ENCODE measurements around the gene ZNF605. TPM values are rescaled to one million over a fixed set of nuclear protein-coding genes. Genes with fewer than 3 reads are reported as not detected.
"Not testable (repeated sequence)": the region's sequence is repeated elsewhere in the genome, so short reads cannot be mapped to it uniquely, and the experiment has no call there.

Gene ZNF605
- total RNA-seq, 1 experiment from 2014 or later: 8.1 TPM

DNA sequence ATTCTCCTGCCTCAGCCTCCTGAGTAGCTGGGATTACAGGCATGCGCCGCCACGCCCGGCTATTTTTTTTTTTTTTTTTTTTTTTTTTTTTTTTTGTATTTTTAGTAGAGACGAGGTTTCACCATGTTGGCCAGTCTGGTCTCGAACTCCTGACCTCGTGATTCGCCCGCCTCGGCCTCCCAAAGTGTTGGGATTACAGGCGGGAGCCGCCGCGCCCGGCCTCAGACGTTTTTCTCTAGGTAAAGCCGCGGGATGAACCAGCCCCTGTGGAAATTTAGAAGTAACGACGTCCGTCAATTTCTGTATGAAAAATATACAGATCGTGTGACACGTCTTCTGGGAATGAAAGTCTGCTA, 48.3 kb downstream of the ZNF605 start:
- H3K27ac ChIP-seq (ENCODE audit: low read length); H3K9me3 ChIP-seq (ENCODE audit: low read length); H3K9ac ChIP-seq (ENCODE audit: low read length); H3K27me3 ChIP-seq (ENCODE audit: low read length); H3K4me2 ChIP-seq (ENCODE audit: low read depth, low read length, poor library complexity, severe bottlenecking); DNase-seq; H3K9me2 ChIP-seq (replicated peaks; ENCODE audit: insufficient read depth, low read length); H3K36me3 ChIP-seq (ENCODE audit: insufficient read depth, low read length); H3K4me3 ChIP-seq (ENCODE audit: low read length); H3K4me1 ChIP-seq (ENCODE audit: low read length); H3K79me2 ChIP-seq (ENCODE audit: low read length); H4K20me1 ChIP-seq (ENCODE audit: insufficient read depth, low read depth, low read length); H2AFZ ChIP-seq (ENCODE audit: low read length): not testable (repeated sequence)

GRCh38 chr12:132907216-132907615, 48.9 kb downstream of the ZNF605 start:
- H3K9me2 ChIP-seq (replicated peaks; ENCODE audit: insufficient read depth, low read length): no peaks in the 10 kb centered on the region
- H3K4me2 ChIP-seq (ENCODE audit: low read depth, low read length, poor library complexity, severe bottlenecking): no peak overlapping the region
- no peak overlapping the region for H3K27ac ChIP-seq (ENCODE audit: low read length)
- no peaks in the 10 kb centered on the region for H3K36me3 ChIP-seq (ENCODE audit: insufficient read depth, low read length)
- H2AFZ ChIP-seq (ENCODE audit: low read length): no peak overlapping the region
- no peaks in the 10 kb centered on the region; the same call in 1 of the 2 replicates for H3K4me1 ChIP-seq (ENCODE audit: low read length)
- H3K9ac ChIP-seq (ENCODE audit: low read length): no peak overlapping the region
- peaks cover 9% of the 10 kb centered on the region; the same call in 1 of the 2 replicates for H3K9me3 ChIP-seq (ENCODE audit: low read length)
- no peaks in the 10 kb centered on the region for H3K79me2 ChIP-seq (ENCODE audit: low read length)
- no peaks in the 10 kb centered on the region for H3K27me3 ChIP-seq (ENCODE audit: low read length)
- H3K4me3 ChIP-seq (ENCODE audit: low read length): no peak overlapping the region
- H4K20me1 ChIP-seq (ENCODE audit: insufficient read depth, low read depth, low read length): no peaks in the 10 kb centered on the region
- DNase-seq: no peak

DNA sequence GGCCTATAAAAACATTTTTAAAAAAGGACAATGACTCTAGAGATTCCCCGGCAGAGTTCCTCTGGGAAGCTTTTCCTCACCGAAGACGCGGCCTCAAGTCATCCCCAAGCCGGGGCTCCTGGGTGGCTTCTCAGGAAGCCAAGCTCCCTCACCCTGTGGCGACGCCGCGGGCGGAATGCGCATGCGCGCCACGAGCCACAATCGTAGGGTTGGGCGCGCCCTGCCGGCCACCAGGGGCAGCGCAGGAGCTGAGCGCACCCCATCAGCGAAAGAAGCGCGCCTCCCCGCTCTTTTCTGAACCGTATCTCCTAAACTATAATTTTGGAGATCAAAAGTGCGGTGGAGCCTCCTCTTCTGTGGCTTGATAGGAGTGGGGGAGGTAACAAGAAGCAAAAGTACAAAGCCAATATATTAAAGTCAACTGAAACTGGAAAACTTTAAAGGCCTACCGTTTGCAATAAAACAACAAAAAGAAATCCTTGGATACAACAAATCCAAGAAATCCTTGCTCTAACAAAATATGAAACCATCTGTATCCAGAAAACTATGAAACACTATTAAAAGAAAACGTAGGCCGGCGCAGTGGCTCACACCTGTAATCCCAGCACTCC, 51.3 kb downstream of the ZNF605 start:
- no peaks in the 10 kb centered on the region for H3K79me2 ChIP-seq (ENCODE audit: low read length)
- no peaks in the 10 kb centered on the region for H3K27me3 ChIP-seq (ENCODE audit: low read length)
- H3K9me3 ChIP-seq (ENCODE audit: low read length): no peaks in the 10 kb centered on the region
- H3K27ac ChIP-seq (ENCODE audit: low read length): no peak overlapping the region
- H3K4me2 ChIP-seq (ENCODE audit: low read depth, low read length, poor library complexity, severe bottlenecking): no peak overlapping the region
- H3K4me1 ChIP-seq (ENCODE audit: low read length): no peaks in the 10 kb centered on the region; the same call in 1 of the 2 replicates
- H3K9me2 ChIP-seq (replicated peaks; ENCODE audit: insufficient read depth, low read length): no peaks in the 10 kb centered on the region
- H2AFZ ChIP-seq (ENCODE audit: low read length): no peak overlapping the region
- no peaks in the 10 kb centered on the region for H3K36me3 ChIP-seq (ENCODE audit: insufficient read depth, low read length)
- no peaks in the 10 kb centered on the region for H4K20me1 ChIP-seq (ENCODE audit: insufficient read depth, low read depth, low read length)
- no peak overlapping the region for H3K4me3 ChIP-seq (ENCODE audit: low read length)
- no peak for DNase-seq
- H3K9ac ChIP-seq (ENCODE audit: low read length): no peak overlapping the region

DNA sequence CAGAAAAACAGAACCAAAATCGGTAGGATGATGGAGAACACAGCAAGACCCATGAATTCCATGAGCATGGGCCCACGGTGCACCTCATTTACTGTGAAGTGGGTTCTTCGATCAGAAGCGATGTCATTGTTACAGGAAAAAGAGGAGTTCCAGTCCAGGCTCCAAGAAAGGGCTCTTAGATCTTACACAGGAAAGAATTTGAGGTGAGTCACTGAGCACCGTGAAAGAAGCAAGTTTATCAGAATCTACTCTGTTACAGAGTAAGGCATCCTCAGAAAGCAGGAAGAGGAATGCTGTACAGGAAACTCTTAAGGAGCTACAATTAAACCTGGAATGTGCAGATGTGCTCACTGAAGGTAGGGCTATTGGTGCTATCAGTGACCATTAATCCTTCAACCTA, 57.1 kb downstream of the ZNF605 start:
- Histone ChIP-seq H3K4me2 (ENCODE audit: low read depth, low read length, poor library complexity, severe bottlenecking) (no peak overlapping the region), H3K9me3 (ENCODE audit: low read length) (no peaks in the 10 kb centered on the region), H2AFZ (ENCODE audit: low read length) (no peak overlapping the region)

DNA sequence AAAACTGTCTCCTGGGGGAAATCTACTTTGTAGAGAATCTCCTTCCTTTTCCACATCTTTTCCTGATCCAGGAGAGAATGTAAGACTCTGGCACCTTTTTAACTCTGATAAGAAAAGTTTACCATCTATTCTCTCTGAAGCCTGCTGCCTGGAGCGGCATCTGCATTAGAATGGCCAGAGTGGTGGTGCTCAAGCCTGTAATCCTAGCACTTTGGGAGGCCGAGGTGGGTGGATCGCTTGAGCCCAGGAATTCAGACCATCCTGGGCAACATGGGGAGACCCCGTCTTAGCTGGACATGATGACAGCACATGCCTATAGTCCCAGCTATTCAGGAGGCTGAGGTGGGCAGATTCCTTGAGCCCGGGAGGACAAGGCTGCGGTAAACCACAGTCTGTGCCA, 67.3 kb downstream of the ZNF605 start:
- Histone ChIP-seq H3K4me2 (ENCODE audit: low read depth, low read length, poor library complexity, severe bottlenecking) (no peak overlapping the region), H3K9me3 (ENCODE audit: low read length) (peaks cover 12% of the 10 kb centered on the region), H3K36me3 (ENCODE audit: insufficient read depth, low read length) (0 out of 2 replicates have a peak, but pooled peaks cover 3% of the 10 kb centered on the region), H3K4me1 (ENCODE audit: low read length) (peaks cover 4% of the 10 kb centered on the region), H3K27ac (ENCODE audit: low read length) (no peak overlapping the region), H4K20me1 (ENCODE audit: insufficient read depth, low read depth, low read length) (no peaks in the 10 kb centered on the region), H2AFZ (ENCODE audit: low read length) (no peak overlapping the region), H3K9me2 (replicated peaks; ENCODE audit: insufficient read depth, low read length) (no peaks in the 10 kb centered on the region), H3K79me2 (ENCODE audit: low read length) (no peaks in the 10 kb centered on the region), H3K27me3 (ENCODE audit: low read length) (no peaks in the 10 kb centered on the region), H3K9ac (ENCODE audit: low read length) (no peak overlapping the region), H3K4me3 (ENCODE audit: low read length) (no peak overlapping the region)
- no peak for DNase-seq

More for the DNA sequence above, 57.1 kb downstream of the ZNF605 start:
- DNase-seq: no peak
- no peak overlapping the region for H3K4me3 ChIP-seq (ENCODE audit: low read length)
- no peaks in the 10 kb centered on the region for H3K4me1 ChIP-seq (ENCODE audit: low read length)
- H3K9ac ChIP-seq (ENCODE audit: low read length): no peak overlapping the region
- no peaks in the 10 kb centered on the region for H4K20me1 ChIP-seq (ENCODE audit: insufficient read depth, low read depth, low read length)
- H3K9me2 ChIP-seq (replicated peaks; ENCODE audit: insufficient read depth, low read length): no peaks in the 10 kb centered on the region
- H3K79me2 ChIP-seq (ENCODE audit: low read length): no peaks in the 10 kb centered on the region
- no peaks in the 10 kb centered on the region for H3K27me3 ChIP-seq (ENCODE audit: low read length)
- no peaks in the 10 kb centered on the region for H3K36me3 ChIP-seq (ENCODE audit: insufficient read depth, low read length)
- no peak overlapping the region for H3K27ac ChIP-seq (ENCODE audit: low read length)

DNA sequence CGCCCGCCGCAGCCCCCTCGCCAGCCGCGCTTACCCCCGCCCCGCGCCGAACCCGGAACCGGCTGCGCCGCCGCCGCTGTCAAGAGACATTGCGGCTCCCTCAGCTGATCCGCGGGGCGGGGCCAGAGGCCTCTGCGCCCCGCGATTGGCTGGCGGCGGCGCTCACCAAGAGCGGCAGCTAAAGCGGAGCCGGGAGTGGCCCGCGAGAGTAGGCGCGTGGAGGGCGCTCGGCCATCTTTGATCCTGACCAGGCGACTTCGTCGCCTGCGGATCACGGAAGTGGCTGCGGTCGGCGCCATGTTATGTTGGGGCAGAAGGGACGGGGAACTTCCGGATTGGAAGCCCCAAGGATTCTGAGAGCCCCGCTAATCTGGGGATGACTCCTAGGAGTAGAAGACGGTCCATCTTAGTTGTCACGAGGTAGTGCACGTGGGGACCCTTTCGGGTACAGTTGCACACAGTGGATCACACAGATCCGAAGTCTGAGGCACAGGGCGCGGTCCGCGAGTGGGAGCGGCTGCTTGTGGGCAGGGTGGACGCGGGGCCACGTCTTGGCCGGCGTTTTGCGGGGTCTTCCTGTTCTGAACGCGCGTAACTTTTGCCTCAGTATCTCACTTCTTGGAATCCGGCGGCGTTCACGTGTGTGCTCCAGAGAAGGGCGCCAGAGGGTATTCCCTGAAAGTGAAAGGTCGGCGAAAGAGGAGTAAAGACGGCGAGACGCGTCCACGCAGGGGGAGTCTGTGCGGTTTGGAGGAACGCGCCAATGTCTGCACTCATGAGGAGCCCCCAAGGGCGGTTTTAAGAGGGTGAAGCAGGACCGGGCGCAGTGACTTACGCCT, 68.4 kb downstream of the ZNF605 start, which contains the start of gene CHFR:
TSS of gene CHFR (minus strand) at position 93 of the 839 bp plus-strand sequence. CDS start 277 bp downstream, outside the sequence.
- Histone ChIP-seq H3K36me3 (ENCODE audit: insufficient read depth, low read length) (0 out of 2 replicates have a peak, but pooled peaks cover 3% of the 10 kb centered on the region), H3K4me1 (ENCODE audit: low read length) (peaks cover 4% of the 10 kb centered on the region), H3K4me3 (ENCODE audit: low read length) (peak within 1 kb of the TSS; percentile 64), H3K79me2 (ENCODE audit: low read length) (no peaks in the 10 kb centered on the region), H4K20me1 (ENCODE audit: insufficient read depth, low read depth, low read length) (no peaks in the 10 kb centered on the region), H3K27ac (ENCODE audit: low read length) (no peak within 1 kb of the TSS), H2AFZ (ENCODE audit: low read length) (peak within 1 kb of the TSS; percentile 88; the same call in 1 of the 2 replicates), H3K9me2 (replicated peaks; ENCODE audit: insufficient read depth, low read length) (no peaks in the 10 kb centered on the region), H3K27me3 (ENCODE audit: low read length) (no peaks in the 10 kb centered on the region), H3K9me3 (ENCODE audit: low read length) (peaks cover 12% of the 10 kb centered on the region), H3K9ac (ENCODE audit: low read length) (peak within 1 kb of the TSS; percentile 33; the same call in 1 of the 2 replicates), H3K4me2 (ENCODE audit: low read depth, low read length, poor library complexity, severe bottlenecking) (peak within 1 kb of the TSS; percentile 43)
- peak; percentile 87 for DNase-seq

DNA sequence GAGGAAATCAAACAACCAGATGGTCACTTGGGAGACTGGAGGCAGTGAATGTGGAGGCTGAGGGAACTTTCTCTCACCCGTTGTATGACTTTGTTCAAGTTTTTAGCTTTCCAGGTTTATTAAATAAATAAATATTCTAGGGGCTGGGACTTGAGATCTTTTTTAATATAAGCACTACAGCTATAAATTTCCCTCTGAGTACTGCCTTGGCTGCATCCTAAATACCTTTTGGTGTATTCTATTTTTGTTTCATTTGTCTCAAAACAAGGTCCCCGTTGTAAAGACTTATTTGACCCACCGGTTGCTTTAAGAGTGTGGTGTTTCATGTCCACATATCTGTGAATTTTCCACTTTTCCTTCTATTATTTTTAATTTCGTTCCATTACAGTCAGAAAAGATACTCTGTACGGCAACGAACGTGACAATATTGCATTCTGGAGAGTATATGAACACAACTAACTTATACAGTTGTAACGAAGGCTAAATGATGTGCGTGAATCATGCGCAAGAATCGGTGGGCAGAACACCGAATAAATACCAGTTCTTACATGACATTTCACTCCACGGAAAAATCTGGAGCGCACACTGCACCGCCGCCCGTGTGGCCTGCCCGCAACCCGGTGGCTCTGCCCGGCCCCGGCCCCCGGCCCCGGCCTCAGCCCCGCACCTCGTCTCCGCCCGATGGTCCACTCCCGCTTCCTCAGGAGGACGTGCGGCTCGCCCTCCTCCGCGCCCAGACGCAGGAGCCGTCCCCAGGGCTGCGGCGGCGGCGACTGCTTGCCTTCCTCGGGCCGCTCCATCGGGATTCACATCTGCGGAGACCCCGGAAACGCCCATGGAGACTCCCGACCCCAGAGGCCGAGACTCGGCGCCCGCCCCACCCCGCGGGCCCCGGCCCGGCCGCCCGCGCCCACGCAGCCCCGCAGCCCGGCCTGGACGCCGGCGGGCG, 69.3 kb downstream of the ZNF605 start:
- Histone ChIP-seq H2AFZ (ENCODE audit: low read length) (no peak overlapping the region), H3K4me2 (ENCODE audit: low read depth, low read length, poor library complexity, severe bottlenecking) (peak overlapping the region; percentile 7), H3K36me3 (ENCODE audit: insufficient read depth, low read length) (0 out of 2 replicates have a peak, but pooled peaks cover 3% of the 10 kb centered on the region), H3K9me3 (ENCODE audit: low read length) (peaks cover 12% of the 10 kb centered on the region), H3K4me3 (ENCODE audit: low read length) (peak overlapping the region; percentile 64; the same call in 1 of the 2 replicates), H3K27me3 (ENCODE audit: low read length) (no peaks in the 10 kb centered on the region), H3K9ac (ENCODE audit: low read length) (peak overlapping the region; percentile 33; the same call in 1 of the 2 replicates), H4K20me1 (ENCODE audit: insufficient read depth, low read depth, low read length) (no peaks in the 10 kb centered on the region), H3K27ac (ENCODE audit: low read length) (no peak overlapping the region), H3K9me2 (replicated peaks; ENCODE audit: insufficient read depth, low read length) (no peaks in the 10 kb centered on the region), H3K4me1 (ENCODE audit: low read length) (peaks cover 4% of the 10 kb centered on the region), H3K79me2 (ENCODE audit: low read length) (no peaks in the 10 kb centered on the region)
- no peak for DNase-seq
